GM12874 (cell line): ENCODE results near the gene MCF2L.

Experiments used
- CTCF ChIP-seq: IDR thresholded peaks from 2 replicates; pipeline ENCODE4 v1.5.1; 2011; ENCODE audit warnings: low read depth, mild to moderate bottlenecking, control low read depth, low read length, moderate library complexity; ENCODE audit not compliant: insufficient read depth

The MCF2L gene

DNA sequence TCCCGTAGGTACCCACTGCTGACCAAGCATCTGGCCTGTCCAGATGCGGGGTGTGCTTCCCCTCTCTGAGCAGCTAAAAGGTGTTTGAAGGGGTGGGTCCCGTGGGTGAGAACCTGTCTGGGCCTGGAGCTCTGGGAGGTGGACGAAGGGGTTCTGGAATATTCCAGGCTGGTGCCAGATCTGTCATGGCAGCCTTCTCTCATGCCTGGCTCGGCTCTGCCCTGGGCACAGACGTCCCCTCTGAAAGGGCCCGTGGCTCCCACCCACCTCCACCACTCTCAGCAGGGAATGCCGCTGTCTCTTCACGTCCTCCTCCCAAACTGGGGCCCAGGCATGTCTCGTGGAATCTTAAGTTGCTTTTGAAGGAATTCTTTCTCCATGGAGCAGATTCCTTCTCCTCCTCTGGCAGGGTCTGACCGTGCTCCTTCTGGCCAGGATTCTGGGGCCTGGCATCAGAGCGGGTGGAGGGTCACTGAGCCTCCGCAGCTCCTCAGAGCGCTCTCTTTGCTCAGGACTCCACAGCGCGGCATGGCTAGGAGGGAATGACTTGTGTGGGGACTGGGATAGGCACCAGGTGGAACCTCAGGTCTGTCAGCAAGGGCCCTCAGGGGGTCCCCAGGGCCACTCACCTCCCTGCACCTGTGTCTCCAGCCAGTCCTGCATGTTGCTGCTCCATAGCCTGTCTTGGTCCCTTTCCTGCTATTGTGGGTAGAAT is 5.9 kb upstream of the MCF2L start:
- no peak for TF ChIP-seq CTCF

GRCh38 chr13:112963641-112964040 is 5.4 kb upstream of the MCF2L start:
- no peak for TF ChIP-seq CTCF

DNA sequence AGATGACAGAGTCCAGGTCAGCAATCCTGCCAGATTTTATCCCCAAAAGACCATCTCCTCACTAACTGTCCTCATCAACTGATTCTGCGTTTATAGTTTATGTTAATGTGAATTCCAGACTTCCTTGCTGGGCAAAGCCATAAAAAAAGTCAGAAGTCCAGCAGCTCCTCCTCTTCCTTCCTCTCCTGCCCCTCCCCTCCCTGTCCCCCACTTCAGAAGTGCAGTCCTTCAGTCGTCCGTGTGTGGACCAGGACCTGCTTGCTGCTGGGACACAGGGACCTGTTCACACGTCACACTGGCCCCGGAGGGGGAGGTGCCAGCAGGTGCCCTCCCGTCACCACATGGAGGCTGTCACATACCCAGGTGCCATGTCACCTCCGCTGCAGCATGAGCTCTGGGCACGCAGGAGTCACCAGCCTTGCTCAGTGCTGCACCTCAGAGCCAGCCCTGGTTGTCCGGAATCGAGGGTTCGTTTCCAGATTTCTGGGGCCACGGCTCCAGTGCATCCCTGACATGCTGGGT is 4.0 kb upstream of the MCF2L start:
- no peak for TF ChIP-seq CTCF

DNA sequence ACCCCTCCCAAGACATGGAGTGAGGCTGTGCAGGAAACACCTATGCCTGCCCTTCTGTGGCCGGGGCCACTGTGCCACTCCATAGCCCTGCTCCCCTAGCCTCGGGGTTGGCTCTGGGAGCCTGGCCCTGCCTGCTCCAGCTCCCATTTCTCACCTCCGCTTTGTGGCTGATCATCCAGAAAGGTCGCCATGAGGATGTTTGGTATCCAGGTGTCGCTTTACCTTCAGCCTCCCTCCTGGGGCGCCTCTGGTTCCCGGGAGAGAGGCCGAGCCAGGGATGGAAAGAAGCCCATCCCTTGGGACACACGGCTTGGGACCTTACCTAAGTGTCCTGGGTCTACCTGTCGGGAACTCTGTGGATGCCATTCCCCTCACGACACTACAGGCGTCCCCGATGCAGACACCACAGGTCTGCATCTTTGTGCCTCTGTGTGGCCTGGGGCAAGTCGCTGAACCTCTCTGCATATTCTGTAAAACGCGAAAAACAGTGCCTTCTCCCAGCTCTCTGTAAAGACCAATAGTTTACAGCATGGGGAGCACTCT is 3.4 kb upstream of the MCF2L start:
- TF ChIP-seq CTCF = no peak

GRCh38 chr13:112966776-112967175 is 2.2 kb upstream of the MCF2L start:
- TF ChIP-seq CTCF = no peak

DNA sequence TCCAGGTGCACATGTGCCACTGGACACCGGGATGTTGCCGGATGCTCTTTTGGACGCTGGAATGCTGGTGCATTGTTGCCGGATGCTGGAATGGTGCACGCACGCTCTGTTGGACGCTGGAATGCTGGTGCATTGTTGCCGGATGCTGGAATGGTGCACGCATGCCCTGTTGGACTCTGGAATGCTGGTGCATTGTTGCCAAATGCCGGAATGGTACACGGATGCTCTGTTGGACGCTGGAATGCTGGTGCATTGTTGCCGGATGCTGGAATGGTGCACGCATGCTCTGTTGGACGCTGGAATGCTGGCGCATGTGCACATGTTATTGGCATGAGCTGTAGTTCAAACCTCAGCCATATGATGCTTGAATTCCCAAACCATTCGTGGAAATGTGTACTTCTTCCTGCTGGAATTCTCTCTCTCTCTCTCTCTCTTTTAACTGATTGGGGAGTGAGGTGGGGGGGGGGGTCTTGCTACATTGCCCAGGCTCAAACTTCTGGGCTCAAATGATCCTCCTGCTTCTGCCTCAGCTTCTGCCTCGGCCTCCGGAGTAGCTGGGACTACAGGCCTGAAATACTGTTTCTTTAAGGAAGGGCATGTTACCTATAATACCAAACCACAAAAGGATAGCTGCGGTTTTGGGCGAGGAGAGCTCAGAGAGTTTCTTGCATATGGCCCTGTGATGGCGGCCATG is 1.2 kb upstream of the MCF2L start:
- TF ChIP-seq CTCF = no peak

GRCh38 chr13:112968380-112968909 is 569 bp upstream of the MCF2L start:
- TF ChIP-seq CTCF = no peak
